IMR-90 (cell line): Measurements from ENCODE around the gene NLRP14. TPM values are rescaled to one million over a fixed set of nuclear protein-coding genes. Genes with fewer than 3 reads are reported as not detected.

ENCODE experiments used
- ATAC-seq: fragments of 200-7000 bp; cut with Tn5 transposase; 2 replicates; pipeline ENCODE4 v1.9.1; 2020; ENCODE audit warnings: low read depth, mild to moderate bottlenecking, moderate library complexity
- BruUV-seq: library from RNA; stranded (reverse); fragments of 400-500 nt; replicated peaks from 2 replicates; lab custom pipeline; 2021; lab: Mats Ljungman, UMichigan
- CTCF ChIA-PET: fragments of 300-600 bp; formaldehyde crosslinking; extraction: SDS; loops from one replicate; lab custom pipeline; 2021; ENCODE audit warnings: antibody characterized with exemption; lab: Yijun Ruan, JAX
- POLR2A ChIA-PET: fragments of 300-600 bp; sonication (Branson Sonifier 250); formaldehyde crosslinking; loops from one replicate; lab custom pipeline; 2022; ENCODE audit warnings: antibody characterized with exemption; ENCODE audit not compliant: unreplicated experiment; lab: Charles Lee
- DNase-seq: peaks from one replicate; pipeline ENCODE4 v3.0.0; 2013
- H2AFZ ChIP-seq: replicated peaks from 2 replicates; pipeline ENCODE3; 2013; ENCODE audit warnings: low read length, mild to moderate bottlenecking; ENCODE audit not compliant: poor library complexity
- H2AK5ac ChIP-seq: 2 replicates; pipeline ENCODE4 v1.6.1; 2013; ENCODE audit warnings: low read depth, low read length, inconsistent platforms
- H2AK9ac ChIP-seq: replicated peaks from 2 replicates; pipeline ENCODE3; 2013; ENCODE audit warnings: mild to moderate bottlenecking, low read depth, low read length, moderate library complexity; ENCODE audit not compliant: poor library complexity
- H2BK120ac ChIP-seq: 2 replicates; pipeline ENCODE4 v1.6.1; 2013; ENCODE audit warnings: low read depth, low read length, inconsistent platforms
- H2BK15ac ChIP-seq: 3 replicates; pipeline ENCODE4 v1.6.1; 2013; ENCODE audit warnings: low read depth, low read length, inconsistent platforms
- H2BK20ac ChIP-seq: 2 replicates; pipeline ENCODE4 v1.6.1; 2013; ENCODE audit warnings: low read depth, mild to moderate bottlenecking, inconsistent platforms, low read length, moderate library complexity
- H2BK5ac ChIP-seq: 2 replicates; pipeline ENCODE4 v1.6.1; 2013; ENCODE audit warnings: mild to moderate bottlenecking, low read depth, low read length, inconsistent platforms; ENCODE audit not compliant: poor library complexity, severe bottlenecking
- H3K14ac ChIP-seq: replicated peaks from 2 replicates; pipeline ENCODE4 v1.6.1; 2013; ENCODE audit warnings: low read depth, low read length, inconsistent platforms
- H3K18ac ChIP-seq: 2 replicates; pipeline ENCODE4 v1.6.1; 2013; ENCODE audit warnings: low read depth, low read length, control low read depth
- H3K23ac ChIP-seq: 2 replicates; pipeline ENCODE4 v1.6.1; 2013; ENCODE audit warnings: low read depth, low read length, inconsistent platforms
- H3K27ac ChIP-seq: 2 replicates; pipeline ENCODE4 v1.5.1; 2013; ENCODE audit warnings: mild to moderate bottlenecking, control low read depth, low read length; ENCODE audit not compliant: insufficient read depth
- H3K27me3 ChIP-seq: 2 replicates; pipeline ENCODE4 v1.6.1; 2013; ENCODE audit warnings: low read length; ENCODE audit not compliant: control insufficient read depth, insufficient read depth
- H3K36me3 ChIP-seq: 2 replicates; pipeline ENCODE4 v1.6.1; 2013; ENCODE audit warnings: low read length, mixed read lengths; ENCODE audit not compliant: control insufficient read depth, insufficient read depth
- H3K4ac ChIP-seq: 2 replicates; pipeline ENCODE4 v1.6.1; 2013; ENCODE audit warnings: low read depth, low read length, inconsistent platforms
- H3K4me1 ChIP-seq: 2 replicates; pipeline ENCODE4 v1.6.1; 2013; ENCODE audit warnings: low read length, mixed read lengths; ENCODE audit not compliant: control insufficient read depth, insufficient read depth
- H3K4me2 ChIP-seq: 2 replicates; pipeline ENCODE4 v1.6.1; 2013; ENCODE audit warnings: low read depth, mild to moderate bottlenecking, control low read depth, low read length, moderate library complexity
- H3K4me3 ChIP-seq: 2 replicates; pipeline ENCODE4 v1.5.1; 2013; ENCODE audit warnings: low read depth, mild to moderate bottlenecking, control low read depth, low read length, moderate library complexity; ENCODE audit not compliant: insufficient read depth
- H3K56ac ChIP-seq: 2 replicates; pipeline ENCODE4 v1.6.1; 2013; ENCODE audit warnings: low read length, inconsistent platforms; ENCODE audit not compliant: insufficient read depth; ENCODE audit errors: extremely low read depth
- H3K79me1 ChIP-seq, 2 experiments: 2 replicates each; pipeline ENCODE4 v1.6.1; 2013; ENCODE audit warnings: low read length in 2 of 2, inconsistent platforms in 1 of 2, low read depth in 1 of 2
- H3K9ac ChIP-seq: 2 replicates; pipeline ENCODE4 v1.6.1; 2013; ENCODE audit warnings: low read depth, low read length, control low read depth
- H3K9me1 ChIP-seq: 2 replicates; pipeline ENCODE4 v1.6.1; 2013; ENCODE audit warnings: low read length, inconsistent platforms; ENCODE audit not compliant: insufficient read depth
- H3K9me3 ChIP-seq: 2 replicates; pipeline ENCODE4 v1.6.1; 2013; ENCODE audit warnings: low read length; ENCODE audit not compliant: control insufficient read depth, insufficient read depth
- H4K20me1 ChIP-seq: 2 replicates; pipeline ENCODE4 v1.6.1; 2013; ENCODE audit warnings: low read length, inconsistent platforms; ENCODE audit not compliant: insufficient read depth
- H4K5ac ChIP-seq: 2 replicates; pipeline ENCODE4 v1.6.1; 2013; ENCODE audit warnings: mild to moderate bottlenecking, low read depth, low read length, control low read depth
- H4K8ac ChIP-seq, 2 experiments: 2 replicates each; pipeline ENCODE4 v1.6.1; 2013; ENCODE audit warnings: low read depth in 2 of 2, low read length in 2 of 2, control low read depth in 1 of 2, inconsistent platforms in 1 of 2
- H4K91ac ChIP-seq: 2 replicates; pipeline ENCODE4 v1.6.1; 2013; ENCODE audit warnings: low read depth, low read length, inconsistent platforms; ENCODE audit not compliant: insufficient read depth
- BHLHE40 ChIP-seq: fragments of 150-350 bp; IDR thresholded peaks from 2 replicates; pipeline ENCODE4 v1.6.1; 2016; ENCODE audit warnings: mild to moderate bottlenecking, low read depth, low read length
- CHD1 ChIP-seq: IDR thresholded peaks from 2 replicates; pipeline ENCODE4 v1.6.1; 2012; ENCODE audit warnings: low read depth, low read length, improper control_type of control experiment
- FOS ChIP-seq: fragments of 150-350 bp; IDR thresholded peaks from 2 replicates; pipeline ENCODE4 v1.6.1; 2016; ENCODE audit warnings: low read depth, low read length
- NFE2L2 ChIP-seq: fragments of 150-350 bp; IDR thresholded peaks from 2 replicates; pipeline ENCODE4 v1.6.1; 2016; ENCODE audit warnings: low read depth, mild to moderate bottlenecking, low read length
- POLR2A ChIP-seq: IDR thresholded peaks from 2 replicates; pipeline ENCODE4 v1.6.1; 2012; ENCODE audit warnings: mild to moderate bottlenecking, low read depth, low read length
- RAD21 ChIP-seq: IDR thresholded peaks from 2 replicates; pipeline ENCODE4 v1.6.1; 2012; ENCODE audit warnings: low read length, improper control_type of control experiment
- RCOR1 ChIP-seq: IDR thresholded peaks from 2 replicates; pipeline ENCODE4 v1.6.1; 2012; ENCODE audit warnings: mild to moderate bottlenecking, low read length, improper control_type of control experiment; ENCODE audit not compliant: insufficient replicate concordance
- RFX5 ChIP-seq: IDR thresholded peaks from 2 replicates; pipeline ENCODE4 v1.8.0; 2012; ENCODE audit warnings: low read depth, mild to moderate bottlenecking, low read length, moderate library complexity
- SMC3 ChIP-seq: fragments of 150-350 bp; IDR thresholded peaks from 2 replicates; pipeline ENCODE4 v1.6.1; 2016; ENCODE audit warnings: low read depth, mild to moderate bottlenecking, antibody characterized with exemption, low read length, moderate library complexity
- WGBS, 2 experiments: methylation state at CpG; one replicate each; pipeline versions ENCODE4 v1.1.5 to v1.1.7; 2013; ENCODE audit warnings: missing lambda C conversion rate in 2 of 2; ENCODE audit not compliant: insufficient read length in 1 of 2; ENCODE audit errors: extremely low coverage in 2 of 2; 5-methylcytosine and 5-hydroxymethylcytosine counted together
- dilution Hi-C: fragments of 300-500 bp; cut with HindIII; formaldehyde crosslinking; loops from one replicate; pipeline ENCODE4 v1.14.3; 2018; ENCODE audit warnings: low sequenced_read_pairs; ENCODE audit not compliant: unreplicated experiment
- in situ Hi-C: fragments of 300-500 bp; cut with MboI; formaldehyde crosslinking; loops from 3 replicates; pipeline ENCODE4 v1.14.3; 2019; ENCODE audit warnings: low sequenced_read_pairs, inconsistent platforms, mixed read lengths
- intact Hi-C: fragments of 100-400 bp; cut with micrococcal nuclease; formaldehyde crosslinking; loops from 2 replicates; pipeline ENCODE4 v1.10.0; 2022
- polyA plus RNA-seq, 3 experiments: library from polyadenylated mRNA; depleted of rRNA; stranded (reverse); fragments of >200 nt; gene quantifications; 2 replicates each; pipeline ENCODE4 v1.2.3, GENCODE V29; 2012; ENCODE audit warnings: low replicate concordance in 1 of 3
- total RNA-seq: library from RNA; depleted of rRNA; stranded (reverse); fragments of >200 nt; gene quantifications from 2 replicates; pipeline ENCODE4 v1.2.3, GENCODE V29; 2012
- TF ChIP-seq, protein P1 (sequence below): conservative IDR thresholded peaks from 2 replicates; pipeline ENCODE4 v1.5.1; 2012; ENCODE audit warnings: mild to moderate bottlenecking, low read depth, low read length, improper control_type of control experiment
- TF ChIP-seq, protein P2 (sequence below): fragments of 150-350 bp; IDR thresholded peaks from 2 replicates; pipeline ENCODE4 v1.6.1; 2017; ENCODE audit warnings: mild to moderate bottlenecking, antibody characterized with exemption, low read length, low read depth

The NLRP14 gene
- total and polyA plus RNA-seq, 2 of the 4 experiments (the other 2 are of a cell fraction), result under 0.01 TPM; not detected in 1

DNA sequence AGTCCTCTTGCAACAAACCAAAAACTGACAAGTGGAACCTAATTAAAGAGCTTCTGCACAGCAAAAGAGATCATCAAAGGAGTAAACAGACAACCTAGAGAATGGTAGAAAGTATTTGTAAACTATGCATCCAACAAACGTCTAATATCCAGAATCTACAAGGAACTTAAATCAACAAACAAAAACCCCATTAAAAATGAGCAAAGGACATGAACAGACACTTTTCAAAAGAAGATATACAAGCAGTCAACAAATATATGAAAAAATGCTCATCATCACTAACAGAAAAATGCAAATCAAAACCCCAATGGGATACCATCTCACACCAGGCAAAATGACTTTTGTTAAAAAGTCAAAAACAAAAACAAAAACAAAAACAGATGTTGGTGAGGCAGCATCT lies 33.8 kb upstream of the NLRP14 start:
- ChIA-PET CTCF (interaction anchor here (0.6 kb wide), 1 partner anchor 424 kb away, joined by 5 read pairs; no protein-coding TSS in a partner anchor), POLR2A (no interaction called here)
- Histone ChIP-seq H4K8ac (no peak overlapping the region), H2AK9ac (no peak overlapping the region), H2BK20ac (no peak overlapping the region), H3K9ac (no peak overlapping the region), H3K56ac (no peak overlapping the region), H3K36me3 (no peaks in the 10 kb centered on the region), H2BK120ac (no peak overlapping the region), H3K4ac (no peak overlapping the region), H4K91ac (no peak overlapping the region), H3K4me3 (no peak overlapping the region), H4K5ac (no peak overlapping the region), H3K4me1 (peaks cover 11% of the 10 kb centered on the region), H4K20me1 (no peaks in the 10 kb centered on the region), H3K27ac (no peak overlapping the region), H2AK5ac (no peak overlapping the region), H3K4me2 (no peak overlapping the region), H3K14ac (no peak overlapping the region), H3K18ac (no peak overlapping the region), H3K9me3 (no peaks in the 10 kb centered on the region), H3K27me3 (no peaks in the 10 kb centered on the region), H2BK5ac (no peak overlapping the region), H2BK15ac (no peak overlapping the region), H2AFZ (no peak overlapping the region), H3K79me1 (no peaks in the 10 kb centered on the region), H3K23ac (no peak overlapping the region), H3K9me1 (peaks cover 5% of the 10 kb centered on the region; the same call in 1 of the 2 replicates)
- ATAC-seq, result no peak
- TF ChIP-seq, protein P1, sequence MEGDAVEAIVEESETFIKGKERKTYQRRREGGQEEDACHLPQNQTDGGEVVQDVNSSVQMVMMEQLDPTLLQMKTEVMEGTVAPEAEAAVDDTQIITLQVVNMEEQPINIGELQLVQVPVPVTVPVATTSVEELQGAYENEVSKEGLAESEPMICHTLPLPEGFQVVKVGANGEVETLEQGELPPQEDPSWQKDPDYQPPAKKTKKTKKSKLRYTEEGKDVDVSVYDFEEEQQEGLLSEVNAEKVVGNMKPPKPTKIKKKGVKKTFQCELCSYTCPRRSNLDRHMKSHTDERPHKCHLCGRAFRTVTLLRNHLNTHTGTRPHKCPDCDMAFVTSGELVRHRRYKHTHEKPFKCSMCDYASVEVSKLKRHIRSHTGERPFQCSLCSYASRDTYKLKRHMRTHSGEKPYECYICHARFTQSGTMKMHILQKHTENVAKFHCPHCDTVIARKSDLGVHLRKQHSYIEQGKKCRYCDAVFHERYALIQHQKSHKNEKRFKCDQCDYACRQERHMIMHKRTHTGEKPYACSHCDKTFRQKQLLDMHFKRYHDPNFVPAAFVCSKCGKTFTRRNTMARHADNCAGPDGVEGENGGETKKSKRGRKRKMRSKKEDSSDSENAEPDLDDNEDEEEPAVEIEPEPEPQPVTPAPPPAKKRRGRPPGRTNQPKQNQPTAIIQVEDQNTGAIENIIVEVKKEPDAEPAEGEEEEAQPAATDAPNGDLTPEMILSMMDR, result no peak
- no peak for TF ChIP-seq BHLHE40
- no peak for TF ChIP-seq RAD21
- no peak for TF ChIP-seq POLR2A
- no peak for TF ChIP-seq SMC3
- TF ChIP-seq FOS, result no peak
- TF ChIP-seq NFE2L2, result no peak
- TF ChIP-seq, protein P2, sequence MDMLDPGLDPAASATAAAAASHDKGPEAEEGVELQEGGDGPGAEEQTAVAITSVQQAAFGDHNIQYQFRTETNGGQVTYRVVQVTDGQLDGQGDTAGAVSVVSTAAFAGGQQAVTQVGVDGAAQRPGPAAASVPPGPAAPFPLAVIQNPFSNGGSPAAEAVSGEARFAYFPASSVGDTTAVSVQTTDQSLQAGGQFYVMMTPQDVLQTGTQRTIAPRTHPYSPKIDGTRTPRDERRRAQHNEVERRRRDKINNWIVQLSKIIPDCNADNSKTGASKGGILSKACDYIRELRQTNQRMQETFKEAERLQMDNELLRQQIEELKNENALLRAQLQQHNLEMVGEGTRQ, result no peak
- TF ChIP-seq RCOR1, result no peak
- no peak for TF ChIP-seq CHD1
- no peak for TF ChIP-seq RFX5
- in situ Hi-C loops (no loop called here), dilution Hi-C loops (no loop called here), intact Hi-C loops (no loop called here)
- DNase-seq, result no peak
- whole genome bisulfite sequencing, 2 experiments, result no CpG with 5 or more reads among the region's 1 CpG
- BruUV-seq, result no TSS peak
